Transverse colon (tissue), 4 donors: Measurements from ENCODE around the gene G6PC3. TPM values are rescaled to one million over a fixed set of nuclear protein-coding genes. Genes with fewer than 3 reads are reported as not detected.
"Not testable (repeated sequence)": the region's sequence is repeated elsewhere in the genome, so short reads cannot be mapped to it uniquely, and the experiment has no call there.

Experiments
- DNase-seq: peaks from one replicate; pipeline ENCODE4 v3.0.0-alpha.2; 2019
- H3K27ac ChIP-seq, 4 donors: fragments of 200-600 bp; sonication (generic); 2 replicates each; pipeline ENCODE4 v1.5.1; 2016 to 2018; ENCODE audit warnings: inconsistent platforms in 4 of 4
- H3K27me3 ChIP-seq: fragments of 200-600 bp; sonication (generic); 2 replicates; pipeline ENCODE4 v1.5.1; 2017; ENCODE audit warnings: inconsistent platforms
- H3K36me3 ChIP-seq, 4 donors: fragments of 200-600 bp; sonication (generic); 2 replicates each; pipeline ENCODE4 v1.5.1; 2017 to 2019; ENCODE audit warnings: inconsistent platforms in 4 of 4
- H3K4me1 ChIP-seq, 4 donors: fragments of 200-600 bp; sonication (generic); 2 replicates each; pipeline ENCODE4 v1.5.1; 2017 to 2020; ENCODE audit warnings: inconsistent platforms in 4 of 4
- H3K4me3 ChIP-seq, 4 donors: fragments of 200-600 bp; sonication (generic); 1 replicate in 1 of 4; 2 replicates in 3 of 4; pipeline versions ENCODE4 v1.5.1 to v1.6.1; 2017 to 2019; ENCODE audit warnings: inconsistent platforms in 4 of 4
- H3K9me3 ChIP-seq, 2 donors: fragments of 200-600 bp; sonication (generic); 2 replicates each; pipeline ENCODE4 v1.5.1; 2017 to 2019; ENCODE audit warnings: inconsistent platforms in 2 of 2
- CTCF ChIP-seq, 5 experiments: fragments of 200-600 bp in 3 of 5; fragments of 450-650 bp in 2 of 5; sonication (generic) in 3 of 5; IDR thresholded peaks; 1 replicate in 2 of 5; 2 replicates in 3 of 5; pipeline ENCODE4 v1.5.1; 2016 to 2017; ENCODE audit warnings: antibody characterized with exemption in 5 of 5, inconsistent platforms in 3 of 5, mild to moderate bottlenecking in 2 of 5, moderate library complexity in 1 of 5
- EP300 ChIP-seq: sonication (generic); formaldehyde crosslinking; IDR thresholded peaks from one replicate; pipeline ENCODE4 v1.6.1; 2017; ENCODE audit warnings: antibody characterized with exemption, low read depth
- POLR2A ChIP-seq: fragments of 450-650 bp; IDR thresholded peaks from one replicate; pipeline ENCODE4 v1.6.1; 2016; ENCODE audit warnings: antibody characterized with exemption, mild to moderate bottlenecking, moderate library complexity
- POLR2AphosphoS5 ChIP-seq, 3 donors: sonication (generic); formaldehyde crosslinking; IDR thresholded peaks; one replicate each; pipeline ENCODE4 v1.6.1; 2016; ENCODE audit warnings: antibody characterized with exemption in 3 of 3
- WGBS, 2 donors: methylation state at CpG; one replicate each; pipeline ENCODE4 v1.1.5; 2018; ENCODE audit warnings: low coverage in 1 of 2; 5-methylcytosine and 5-hydroxymethylcytosine counted together
- in situ Hi-C, 4 donors: fragments of 200-750 bp; cut with MboI; loops; one replicate each; pipeline versions ENCODE4 v1.15.0 to v1.15.1; 2017; ENCODE audit warnings: low sequenced_read_pairs in 3 of 4, low pct_ligation_motif_present in 1 of 4, low pct_unique_long_range_greater_than_20kb in 1 of 4
- intact Hi-C: fragments of 100-400 bp; cut with DNase I; formaldehyde crosslinking; loops from one replicate; pipeline ENCODE4 v1.15.1; 2023; ENCODE audit warnings: low total_unique reads
- total RNA-seq, 4 donors: library from RNA; depleted of rRNA; stranded (reverse); fragments of >200 nt; gene quantifications; one replicate each; pipeline ENCODE4 v1.1.0, GENCODE V29; 2016

The G6PC3 gene
- total RNA-seq, 4 donors from 2014 or later: 5.2 to 35.6 (median 18.5) TPM

GRCh38 chr17:44045486-44045885 lies 25.0 kb upstream of the G6PC3 start:
- H3K9me3 ChIP-seq: no peaks in the 10 kb centered on the region
- H3K36me3 ChIP-seq: peaks cover 0 to 23% (median 7%) of the 10 kb centered on the region in 4 donors
- no peaks in the 10 kb centered on the region for H3K27me3 ChIP-seq
- H3K27ac ChIP-seq: no peak overlapping the region
- intact Hi-C loops (no loop called here), in situ Hi-C loops (loop anchor here in 1 of 4 donors (10.0 kb wide), 1 partner anchor 101 kb away; the partner anchor contains the start of gene PPY)
- peaks cover 0 to 32% (median 12%) of the 10 kb centered on the region in 4 donors for H3K4me1 ChIP-seq
- WGBS, 2 donors: 90 to 91% methylated on average over 2 to 4 of the region's 4 CpGs
- H3K4me3 ChIP-seq: no peak overlapping the region
- no peak for DNase-seq
- TF ChIP-seq CTCF (IDR thresholded peaks at IDR 0.05) (no peak), POLR2AphosphoS5 (IDR thresholded peaks at IDR 0.05) (no peak), EP300 (no peak)

- intact Hi-C loops, H3K27me3 ChIP-seq, H3K4me3 ChIP-seq, H3K27ac ChIP-seq, DNase-seq, H3K9me3 ChIP-seq: not testable (repeated sequence)
- in situ Hi-C loops: loop anchor here in 1 of 4 donors (10.0 kb wide), 1 partner anchor 102 kb away; the partner anchor contains the start of gene PPY
- peaks cover 0 to 35% (median 13%) of the 10 kb centered on the region in 4 donors for H3K36me3 ChIP-seq
- WGBS, 2 donors: 96% methylated on average over 7 of the region's 7 CpGs; no CpG with 5 or more reads in 1 of the 2 donors
- peaks cover 0 to 18% (median 10%) of the 10 kb centered on the region in 4 donors for H3K4me1 ChIP-seq
Measured at GRCh38 chr17:44046893-44047292, 23.6 kb upstream of the G6PC3 start.

- in situ Hi-C loops: loop anchor here in 1 of 4 donors (10.0 to 25.0 kb wide), 2 partner anchors 105 to 113 kb away; partner anchors contain the start of genes ASB16 and PPY
- H3K4me1 ChIP-seq: peaks cover 0 to 6% (median 0%) of the 10 kb centered on the region in 4 donors
- 94 to 100% methylated on average over 6 to 9 of the region's 9 CpGs for WGBS, 2 donors
- no peak for DNase-seq
- H3K4me3 ChIP-seq: no peak overlapping the region
- no peaks in the 10 kb centered on the region for H3K9me3 ChIP-seq
- H3K36me3 ChIP-seq: peaks cover 0 to 41% (median 17%) of the 10 kb centered on the region in 4 donors
- TF ChIP-seq EP300 (no peak), POLR2A (no peak), POLR2AphosphoS5 (IDR thresholded peaks at IDR 0.05) (no peak), CTCF (IDR thresholded peaks at IDR 0.05) (no peak)
- H3K27me3 ChIP-seq: no peaks in the 10 kb centered on the region
- no peak overlapping the region for H3K27ac ChIP-seq
- intact Hi-C loops: no loop called here
Measured at GRCh38 chr17:44049294-44050060, 21.1 kb upstream of the G6PC3 start.

- TF ChIP-seq EP300: no peak
- no peak for TF ChIP-seq POLR2AphosphoS5 (IDR thresholded peaks at IDR 0.05)
- no peak for TF ChIP-seq POLR2A
- TF ChIP-seq CTCF (IDR thresholded peaks at IDR 0.05): no peak
- peak overlapping the region in 1 of 4 donors; percentile 4 for H3K27ac ChIP-seq
- no peaks in the 10 kb centered on the region for H3K9me3 ChIP-seq
- H3K4me1 ChIP-seq: peaks cover 0 to 6% (median 0%) of the 10 kb centered on the region in 4 donors
- peaks cover 0 to 41% (median 17%) of the 10 kb centered on the region in 4 donors for H3K36me3 ChIP-seq
- in situ Hi-C loops (loop anchor here in 1 of 4 donors (25.0 kb wide), 1 partner anchor 109 kb away; the partner anchor contains the start of gene ASB16), intact Hi-C loops (no loop called here)
- no peak for DNase-seq
- WGBS, 2 donors: 53 to 79% methylated on average over 2 to 3 of the region's 3 CpGs
- H3K4me3 ChIP-seq: no peak overlapping the region
- H3K27me3 ChIP-seq: no peaks in the 10 kb centered on the region
Measured at GRCh38 chr17:44053125-44053872, 17.2 kb upstream of the G6PC3 start.
